GM12878 (cell line): ENCODE data around the gene PHYH. TPM values are rescaled to one million over a fixed set of nuclear protein-coding genes. Genes with fewer than 3 reads are reported as not detected.

ENCODE experiments used
- FOXK2 ChIP-seq: fragments of 450-650 bp; IDR thresholded peaks from 2 replicates; pipeline ENCODE4 v1.6.1; 2017; ENCODE audit warnings: mild to moderate bottlenecking, moderate library complexity
- MEF2B ChIP-seq: fragments of 450-650 bp; IDR thresholded peaks from 2 replicates; pipeline ENCODE4 v1.6.1; 2018; ENCODE audit warnings: mild to moderate bottlenecking, moderate library complexity; ENCODE audit not compliant: partially characterized antibody, poor library complexity, severe bottlenecking
- RCOR1 ChIP-seq: conservative IDR thresholded peaks from 2 replicates; pipeline ENCODE4 v1.6.1; 2012; ENCODE audit warnings: low read depth, low read length, improper control_type of control experiment
- TARDBP ChIP-seq: IDR thresholded peaks from 2 replicates; pipeline ENCODE4 v1.6.1; 2016; ENCODE audit warnings: borderline replicate concordance
- polyA plus RNA-seq, 11 experiments: library from polyadenylated mRNA; depleted of rRNA in 4 of 11; unstranded in 6 of 11; stranded (reverse) in 5 of 11; fragments of >200 nt; fragmentation: Nextera tagmentation in 4 of 11; fragmentation: Illumina TruSeq in 1 of 11; extraction: Ambion mirVana in 4 of 11; extraction: Trizol in 1 of 11; gene quantifications; 1 replicate in 1 of 11; 2 replicates in 10 of 11; pipeline versions ENCODE4 v1.2.1 to v1.2.3, GENCODE V29; 2011 to 2016; ENCODE audit warnings: inconsistent platforms in 2 of 11, missing spikeins in 2 of 11, low read depth in 1 of 11
- total RNA-seq, 4 experiments: library from RNA; depleted of rRNA in 3 of 4; stranded (reverse); fragments of >200 nt in 3 of 4; fragmentation: Illumina TruSeq in 1 of 4; extraction: Trizol in 1 of 4; gene quantifications; 2 replicates each; pipeline versions ENCODE4 v1.2.1 to v1.2.3, GENCODE V29; 2013 to 2021
- TF ChIP-seq, protein P1 (sequence below): fragments of 450-650 bp; formaldehyde crosslinking; IDR thresholded peaks from 2 replicates; pipeline ENCODE4 v1.4.0; 2020; ENCODE audit warnings: mild to moderate bottlenecking, moderate library complexity
- TF ChIP-seq, protein P2 (sequence below): fragments of 450-650 bp; IDR thresholded peaks from 2 replicates; pipeline ENCODE4 v1.6.1; 2018; ENCODE audit warnings: mild to moderate bottlenecking, low read depth, moderate library complexity; ENCODE audit not compliant: partially characterized antibody

The PHYH gene
- total and polyA plus RNA-seq, 10 of the 15 experiments (the other 5 are each of a cell fraction or from before 2014, with no cell fraction given), result 3.2 to 10.3 (median 5.0) TPM

DNA sequence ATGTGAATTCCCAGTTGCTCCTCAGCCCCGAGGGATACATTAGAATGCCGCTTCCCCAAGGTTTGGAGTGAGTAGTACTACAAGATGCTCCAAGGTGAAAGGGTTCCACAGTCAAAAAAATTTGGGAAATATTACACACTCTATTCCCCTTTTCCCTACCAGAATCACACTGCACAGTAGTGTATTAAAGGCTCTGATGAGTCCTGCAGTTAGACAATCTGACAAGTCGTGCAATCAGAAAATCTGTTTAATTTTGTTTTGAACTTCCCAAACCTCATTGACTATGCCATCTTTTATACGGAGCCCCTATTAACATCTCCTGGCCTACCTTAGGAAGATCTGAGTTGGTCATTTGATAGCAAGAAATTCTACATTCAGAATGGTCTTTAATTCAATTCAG is 52.1 kb downstream of the PHYH start (continued):
- TF ChIP-seq, protein P1, sequence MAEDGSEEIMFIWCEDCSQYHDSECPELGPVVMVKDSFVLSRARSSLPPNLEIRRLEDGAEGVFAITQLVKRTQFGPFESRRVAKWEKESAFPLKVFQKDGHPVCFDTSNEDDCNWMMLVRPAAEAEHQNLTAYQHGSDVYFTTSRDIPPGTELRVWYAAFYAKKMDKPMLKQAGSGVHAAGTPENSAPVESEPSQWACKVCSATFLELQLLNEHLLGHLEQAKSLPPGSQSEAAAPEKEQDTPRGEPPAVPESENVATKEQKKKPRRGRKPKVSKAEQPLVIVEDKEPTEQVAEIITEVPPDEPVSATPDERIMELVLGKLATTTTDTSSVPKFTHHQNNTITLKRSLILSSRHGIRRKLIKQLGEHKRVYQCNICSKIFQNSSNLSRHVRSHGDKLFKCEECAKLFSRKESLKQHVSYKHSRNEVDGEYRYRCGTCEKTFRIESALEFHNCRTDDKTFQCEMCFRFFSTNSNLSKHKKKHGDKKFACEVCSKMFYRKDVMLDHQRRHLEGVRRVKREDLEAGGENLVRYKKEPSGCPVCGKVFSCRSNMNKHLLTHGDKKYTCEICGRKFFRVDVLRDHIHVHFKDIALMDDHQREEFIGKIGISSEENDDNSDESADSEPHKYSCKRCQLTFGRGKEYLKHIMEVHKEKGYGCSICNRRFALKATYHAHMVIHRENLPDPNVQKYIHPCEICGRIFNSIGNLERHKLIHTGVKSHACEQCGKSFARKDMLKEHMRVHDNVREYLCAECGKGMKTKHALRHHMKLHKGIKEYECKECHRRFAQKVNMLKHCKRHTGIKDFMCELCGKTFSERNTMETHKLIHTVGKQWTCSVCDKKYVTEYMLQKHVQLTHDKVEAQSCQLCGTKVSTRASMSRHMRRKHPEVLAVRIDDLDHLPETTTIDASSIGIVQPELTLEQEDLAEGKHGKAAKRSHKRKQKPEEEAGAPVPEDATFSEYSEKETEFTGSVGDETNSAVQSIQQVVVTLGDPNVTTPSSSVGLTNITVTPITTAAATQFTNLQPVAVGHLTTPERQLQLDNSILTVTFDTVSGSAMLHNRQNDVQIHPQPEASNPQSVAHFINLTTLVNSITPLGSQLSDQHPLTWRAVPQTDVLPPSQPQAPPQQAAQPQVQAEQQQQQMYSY (CRISPR knock-in tag), result no peak
- TF ChIP-seq FOXK2 (no peak), TARDBP (no peak), RCOR1 (no peak), MEF2B (no peak)
- TF ChIP-seq, protein P2, sequence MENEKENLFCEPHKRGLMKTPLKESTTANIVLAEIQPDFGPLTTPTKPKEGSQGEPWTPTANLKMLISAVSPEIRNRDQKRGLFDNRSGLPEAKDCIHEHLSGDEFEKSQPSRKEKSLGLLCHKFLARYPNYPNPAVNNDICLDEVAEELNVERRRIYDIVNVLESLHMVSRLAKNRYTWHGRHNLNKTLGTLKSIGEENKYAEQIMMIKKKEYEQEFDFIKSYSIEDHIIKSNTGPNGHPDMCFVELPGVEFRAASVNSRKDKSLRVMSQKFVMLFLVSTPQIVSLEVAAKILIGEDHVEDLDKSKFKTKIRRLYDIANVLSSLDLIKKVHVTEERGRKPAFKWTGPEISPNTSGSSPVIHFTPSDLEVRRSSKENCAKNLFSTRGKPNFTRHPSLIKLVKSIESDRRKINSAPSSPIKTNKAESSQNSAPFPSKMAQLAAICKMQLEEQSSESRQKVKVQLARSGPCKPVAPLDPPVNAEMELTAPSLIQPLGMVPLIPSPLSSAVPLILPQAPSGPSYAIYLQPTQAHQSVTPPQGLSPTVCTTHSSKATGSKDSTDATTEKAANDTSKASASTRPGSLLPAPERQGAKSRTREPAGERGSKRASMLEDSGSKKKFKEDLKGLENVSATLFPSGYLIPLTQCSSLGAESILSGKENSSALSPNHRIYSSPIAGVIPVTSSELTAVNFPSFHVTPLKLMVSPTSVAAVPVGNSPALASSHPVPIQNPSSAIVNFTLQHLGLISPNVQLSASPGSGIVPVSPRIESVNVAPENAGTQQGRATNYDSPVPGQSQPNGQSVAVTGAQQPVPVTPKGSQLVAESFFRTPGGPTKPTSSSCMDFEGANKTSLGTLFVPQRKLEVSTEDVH, result no peak
